ENCODE results near the gene FAAP20. TPM values are rescaled to one million over a fixed set of nuclear protein-coding genes. Genes with fewer than 3 reads are reported as not detected.

FAAP20 gene
- polyA plus RNA-seq, 3 donors = 19.0 to 30.1 (median 25.8) TPM

- peak in 2 of 3 donors; percentile 93 for DNase-seq (ENCODE audit: low read depth in 3 of 3, low spot score in 2 of 3)
Observed at GRCh38 chr1:2212532-2213491, 18.2 kb upstream of the FAAP20 start.

GRCh38 chr1:2212274-2212531, 17.6 kb upstream of the FAAP20 start:
- DNase-seq (ENCODE audit: low read depth in 3 of 3, low spot score in 2 of 3) = no peak

- DNase-seq (ENCODE audit: low read depth in 3 of 3, low spot score in 2 of 3) = no peak
Observed at GRCh38 chr1:2210786-2211185, 16.2 kb upstream of the FAAP20 start.

- no peak for DNase-seq (ENCODE audit: low read depth in 3 of 3, low spot score in 2 of 3)
Observed at GRCh38 chr1:2210084-2210653, 15.6 kb upstream of the FAAP20 start.

GRCh38 chr1:2209400-2210083, 15.0 kb upstream of the FAAP20 start:
- DNase-seq (ENCODE audit: low read depth in 3 of 3, low spot score in 2 of 3) = no peak

DNA sequence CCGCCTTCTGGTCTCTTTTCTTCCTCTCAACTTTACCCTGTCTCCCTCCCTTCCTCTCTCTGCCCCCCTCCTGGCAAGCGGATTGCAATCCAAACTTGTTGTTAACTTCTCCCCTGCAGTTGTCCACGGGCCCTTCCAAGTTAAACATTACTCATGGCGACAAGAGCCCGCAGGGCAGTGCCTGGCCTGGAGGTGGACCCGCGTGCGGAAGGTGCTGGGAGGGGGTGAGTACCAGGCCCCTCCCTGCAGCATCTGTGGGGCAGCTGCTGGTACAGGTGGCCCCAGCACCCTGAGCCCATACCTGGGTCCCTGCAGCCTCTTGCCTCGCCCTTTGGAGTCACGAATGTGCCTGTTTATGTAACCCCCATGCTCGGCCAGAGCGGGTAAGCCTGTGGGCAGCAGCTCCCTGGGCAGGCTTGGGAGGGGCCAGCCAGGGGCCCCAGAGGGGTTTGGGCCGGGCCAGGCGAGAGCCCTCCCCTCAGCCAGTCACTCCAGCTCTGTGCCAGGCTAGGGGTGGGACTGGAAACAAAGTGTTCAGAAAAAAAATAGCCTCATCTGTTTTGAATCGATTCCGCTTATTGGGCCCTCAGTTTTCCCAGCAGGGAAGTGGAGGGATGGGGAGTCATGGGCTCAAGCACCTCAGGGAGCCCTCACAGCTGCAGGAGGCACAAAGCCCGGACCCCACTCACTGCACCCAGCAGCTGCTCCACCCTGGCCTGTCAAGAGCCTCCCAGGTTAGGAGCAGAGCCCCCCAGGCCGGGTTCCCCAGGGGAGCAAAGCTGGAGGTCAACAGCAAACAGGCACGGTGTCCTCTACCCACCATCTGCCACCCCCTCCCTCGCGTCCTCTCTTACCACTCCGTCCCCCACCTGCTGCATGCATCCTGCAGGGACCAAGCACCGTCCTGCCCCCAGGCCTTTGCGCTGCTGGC, 14.0 kb upstream of the FAAP20 start:
- DNase-seq (ENCODE audit: low read depth in 3 of 3, low spot score in 2 of 3) = no peak

GRCh38 chr1:2206813-2207487, 12.4 kb upstream of the FAAP20 start:
- no peak for DNase-seq (ENCODE audit: low read depth in 3 of 3, low spot score in 2 of 3)

GRCh38 chr1:2205191-2205952, 10.8 kb upstream of the FAAP20 start:
- DNase-seq (ENCODE audit: low read depth in 3 of 3, low spot score in 2 of 3) = no peak

- no peak for DNase-seq (ENCODE audit: low read depth in 3 of 3, low spot score in 2 of 3)
Observed at GRCh38 chr1:2204415-2205190, 10.0 kb upstream of the FAAP20 start.

DNA sequence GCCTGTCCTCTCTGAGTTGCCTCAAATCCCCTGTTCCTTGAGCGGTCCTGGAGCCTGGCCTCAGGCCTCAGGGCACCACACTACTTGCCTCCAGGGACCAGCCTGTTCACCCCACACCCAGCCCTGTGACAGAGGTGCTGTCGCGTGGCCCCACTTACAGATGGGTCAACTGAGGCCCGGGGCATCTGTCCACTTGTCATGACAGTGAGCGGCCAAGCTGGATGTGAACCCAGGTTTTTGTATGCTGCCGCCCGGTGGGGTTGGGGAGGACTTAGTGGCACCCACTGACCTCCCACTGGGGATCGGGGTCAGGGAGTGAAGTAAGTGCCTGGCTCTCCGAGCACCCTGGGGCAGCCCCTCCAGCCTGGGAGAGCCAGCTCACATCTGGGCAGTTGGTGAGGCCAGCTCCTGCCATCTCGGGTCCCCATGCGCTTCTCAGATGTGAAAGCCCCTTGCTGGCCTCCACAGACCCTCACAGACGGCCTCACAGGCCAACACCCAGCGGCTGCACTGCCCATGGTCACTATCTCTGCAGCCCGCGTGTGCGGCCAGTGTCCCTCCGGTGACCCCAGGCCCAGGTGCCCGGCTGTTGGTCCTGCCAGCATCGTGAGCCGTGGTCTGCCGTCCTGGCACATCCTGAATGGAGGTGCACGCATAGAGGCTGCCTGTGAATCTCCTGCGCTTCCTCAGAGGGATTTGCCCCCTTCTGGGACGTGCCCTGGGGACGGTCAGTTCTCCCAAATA, 9.3 kb upstream of the FAAP20 start:
- no peak for DNase-seq (ENCODE audit: low read depth in 3 of 3, low spot score in 2 of 3)

DNA sequence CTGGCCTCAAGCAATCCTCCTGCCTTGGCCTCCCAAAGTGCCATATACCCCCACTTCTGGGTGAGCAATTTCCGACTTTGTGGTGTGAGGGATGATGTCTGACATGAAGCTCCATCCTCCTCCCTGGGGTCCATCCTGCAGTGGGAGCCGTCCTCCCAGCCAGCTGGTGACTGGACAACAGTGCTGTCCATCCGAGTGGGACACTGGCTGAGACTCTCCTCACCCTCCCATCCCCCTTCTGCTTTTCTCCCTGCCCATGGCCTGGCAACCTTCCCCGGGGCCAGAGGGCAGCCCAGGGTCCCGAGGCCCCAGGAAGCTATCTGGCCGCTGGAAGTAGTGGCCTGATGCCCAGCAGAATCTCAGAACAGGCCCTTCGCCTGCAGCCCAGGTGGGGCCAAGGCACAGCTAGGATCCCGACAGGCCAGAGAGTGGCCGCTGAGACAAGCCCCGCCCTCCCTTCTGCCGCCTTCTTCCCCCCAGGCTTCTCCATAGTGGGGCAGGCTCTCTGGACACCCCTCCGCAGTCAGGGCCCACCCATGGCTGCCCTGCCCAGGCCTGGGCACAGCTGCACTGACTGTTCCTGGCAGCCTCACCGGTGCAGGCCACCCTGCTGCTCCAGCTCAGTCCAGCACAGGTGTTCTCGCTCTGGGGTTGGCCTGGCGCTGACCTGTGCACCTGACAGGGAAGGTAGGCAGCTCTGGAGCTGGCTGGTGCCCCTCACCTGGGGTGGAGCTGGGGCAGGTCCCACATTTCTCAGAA, 8.4 kb upstream of the FAAP20 start:
- DNase-seq (ENCODE audit: low read depth in 3 of 3, low spot score in 2 of 3) = no peak

GRCh38 chr1:2202008-2202575, 7.5 kb upstream of the FAAP20 start:
- DNase-seq (ENCODE audit: low read depth in 3 of 3, low spot score in 2 of 3) = no peak

GRCh38 chr1:2201062-2201461, 6.5 kb upstream of the FAAP20 start:
- no peak for DNase-seq (ENCODE audit: low read depth in 3 of 3, low spot score in 2 of 3)

DNA sequence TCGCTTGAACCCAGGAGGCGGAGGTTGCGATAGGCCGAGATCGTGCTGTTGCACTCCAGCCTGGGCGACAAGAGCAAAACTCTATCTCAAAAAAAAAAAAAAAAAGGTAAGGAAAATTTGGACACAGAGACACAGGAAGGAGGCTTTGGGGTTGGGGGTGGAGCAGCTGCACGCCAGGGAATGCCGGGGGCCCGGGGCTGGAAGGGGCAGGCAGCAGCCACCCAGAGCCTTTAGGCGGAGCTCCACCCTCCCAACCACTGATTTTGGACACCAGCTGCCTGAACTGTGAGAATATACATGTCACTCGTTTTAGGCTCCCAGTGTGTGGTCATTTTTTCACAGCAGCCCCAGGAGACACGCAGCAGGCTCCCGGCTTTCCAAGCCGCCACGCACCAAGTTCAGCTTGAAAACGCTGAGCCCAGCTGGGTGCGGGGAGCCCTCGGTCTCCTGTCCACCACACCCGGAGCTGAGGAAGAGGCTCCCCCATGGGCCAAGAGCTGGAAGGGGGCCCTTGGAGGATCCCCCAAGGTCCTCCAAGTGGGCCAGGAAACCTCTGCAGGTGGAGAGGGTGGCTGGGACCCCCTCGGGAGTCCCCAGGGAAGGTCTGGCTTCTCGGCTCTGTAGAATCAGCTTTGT, 5.9 kb upstream of the FAAP20 start:
- DNase-seq (ENCODE audit: low read depth in 3 of 3, low spot score in 2 of 3) = no peak

GRCh38 chr1:2199042-2199810, 4.7 kb upstream of the FAAP20 start:
- DNase-seq (ENCODE audit: low read depth in 3 of 3, low spot score in 2 of 3) = no peak

DNA sequence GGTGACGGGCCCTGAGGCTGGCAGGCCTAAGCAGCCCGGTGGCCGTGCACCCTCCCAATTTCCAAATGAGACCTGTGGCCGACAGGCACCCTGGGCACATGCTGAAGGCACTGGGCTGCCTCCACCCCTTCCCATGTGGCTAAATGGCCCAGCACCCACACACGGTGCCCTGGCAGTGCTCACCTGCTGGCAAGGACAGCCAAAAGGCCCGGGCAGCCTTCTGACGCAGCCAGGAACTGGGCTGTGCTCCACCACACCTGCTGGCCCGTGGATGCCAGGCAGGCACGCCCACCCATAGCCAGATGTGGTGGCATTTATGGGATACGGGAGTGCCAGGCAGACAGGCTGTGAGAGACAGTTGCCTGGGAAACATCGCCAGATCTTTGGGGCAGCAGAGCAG, 4.0 kb upstream of the FAAP20 start:
- no peak for DNase-seq (ENCODE audit: low read depth in 3 of 3, low spot score in 2 of 3)
